Panc1 (cell line): ENCODE results near the gene TEAD2. TPM values are rescaled to one million over a fixed set of nuclear protein-coding genes. Genes with fewer than 3 reads are reported as not detected.
A peak's percentile ranks its signal among the peaks of the same experiment; 100 is the strongest.

Experiments used
- ATAC-seq: fragments of 200-7000 bp; cut with Tn5 transposase; 2 replicates; pipeline ENCODE4 v1.9.1; 2020; ENCODE audit warnings: mild to moderate bottlenecking, moderate library complexity
- BruUV-seq: library from RNA; stranded (reverse); fragments of 400-500 nt; replicated peaks from 2 replicates; lab custom pipeline; 2021; lab: Mats Ljungman, UMichigan
- CTCF ChIA-PET: fragments of 300-600 bp; sonication (Branson Sonifier 250); formaldehyde crosslinking; loops from one replicate; lab custom pipeline; 2022; ENCODE audit warnings: antibody characterized with exemption; lab: Charles Lee
- POLR2A ChIA-PET: fragments of 300-600 bp; sonication (Branson Sonifier 250); formaldehyde crosslinking; loops from one replicate; lab custom pipeline; 2022; ENCODE audit warnings: antibody characterized with exemption; lab: Charles Lee
- DNase-seq: peaks from one replicate; pipeline ENCODE4 v3.0.0-alpha.2; 2010; ENCODE audit warnings: low read depth, low spot score
- H3K27ac ChIP-seq: 2 replicates; pipeline ENCODE4 v1.5.1; 2011; ENCODE audit warnings: mild to moderate bottlenecking, low read length, inconsistent platforms
- H3K27me3 ChIP-seq: fragments of 200-500 bp; sonication (Bioruptor generic); 2 replicates; pipeline ENCODE4 v1.6.0; 2014; ENCODE audit warnings: low read length, inconsistent platforms; ENCODE audit not compliant: control insufficient read depth, insufficient read depth
- H3K36me3 ChIP-seq: fragments of 200-500 bp; sonication (Bioruptor generic); 2 replicates; pipeline ENCODE4 v1.5.1; 2014; ENCODE audit warnings: inconsistent platforms, mild to moderate bottlenecking, low read length, moderate library complexity; ENCODE audit not compliant: control insufficient read depth, insufficient read depth
- H3K4me1 ChIP-seq: 2 replicates; pipeline ENCODE4 v1.5.1; 2011; ENCODE audit warnings: inconsistent platforms, mild to moderate bottlenecking, low read length, moderate library complexity; ENCODE audit not compliant: control insufficient read depth, insufficient read depth
- H3K4me3 ChIP-seq, 2 experiments: 2 replicates each; pipeline ENCODE4 v1.5.1; 2011 to 2012; ENCODE audit warnings: low read depth in 2 of 2, low read length in 2 of 2, mild to moderate bottlenecking in 2 of 2, inconsistent platforms in 1 of 2, moderate library complexity in 1 of 2
- H3K9me3 ChIP-seq: fragments of 200-500 bp; sonication (Bioruptor generic); 2 replicates; pipeline ENCODE4 v1.5.1; 2014; ENCODE audit warnings: low read depth, mild to moderate bottlenecking, inconsistent platforms, low read length, moderate library complexity; ENCODE audit not compliant: control insufficient read depth, insufficient read depth
- POLR2AphosphoS5 ChIP-seq: IDR thresholded peaks from 2 replicates; pipeline ENCODE4 v1.6.1; 2012; ENCODE audit warnings: mild to moderate bottlenecking, low read depth, low read length, moderate library complexity
- REST ChIP-seq, 2 experiments: IDR thresholded peaks; 2 replicates each; pipeline ENCODE4 v1.6.1; 2011 to 2012; ENCODE audit warnings: low read depth in 2 of 2, control low read depth in 1 of 2, low read length in 1 of 2, mild to moderate bottlenecking in 1 of 2, moderate library complexity in 1 of 2; ENCODE audit not compliant: insufficient read depth in 1 of 2
- SIN3A ChIP-seq: IDR thresholded peaks from 2 replicates; pipeline ENCODE4 v1.6.1; 2012; ENCODE audit warnings: low read depth, mild to moderate bottlenecking, low read length, moderate library complexity, borderline replicate concordance; ENCODE audit not compliant: insufficient read depth
- TCF7L2 ChIP-seq: IDR thresholded peaks from 2 replicates; pipeline ENCODE4 v1.6.1; 2011; ENCODE audit warnings: mild to moderate bottlenecking, low read depth, low read length, inconsistent platforms
- in situ Hi-C: cut with HindIII; loops from 2 replicates; pipeline ENCODE4 v1.10.0; 2016; ENCODE audit warnings: low sequenced_read_pairs, low pct_unique_long_range_greater_than_20kb
- intact Hi-C: fragments of 100-400 bp; cut with micrococcal nuclease; formaldehyde crosslinking; loops from one replicate; pipeline ENCODE4 v1.10.0; 2022; ENCODE audit not compliant: unreplicated experiment
- total RNA-seq: library from RNA; stranded (reverse); gene quantifications from one replicate; pipeline ENCODE4 v1.2.1, GENCODE V29; 2021; ENCODE audit not compliant: unreplicated experiment
- TF ChIP-seq, protein P1 (sequence below): fragments of 450-650 bp; IDR thresholded peaks from 2 replicates; pipeline ENCODE4 v1.5.1; 2017; ENCODE audit warnings: mild to moderate bottlenecking

The TEAD2 gene
- total RNA-seq, 1 experiment from 2014 or later = 31.9 TPM

GRCh38 chr19:49339301-49340068 is 22.7 kb downstream of the TEAD2 start:
- Histone ChIP-seq H3K36me3 (no peaks in the 10 kb centered on the region), H3K9me3 (no peaks in the 10 kb centered on the region), H3K4me3 (peak overlapping the region; percentile 33 to 64), H3K27ac (peak overlapping the region; percentile 59), H3K4me1 (peaks cover 3% of the 10 kb centered on the region; the same call in 1 of the 2 replicates), H3K27me3 (no peaks in the 10 kb centered on the region)
- DNase-seq (no peak), ATAC-seq (peak; percentile 93)
- in situ Hi-C loops (no loop called here), intact Hi-C loops (no loop called here)
- ChIA-PET CTCF (interaction anchor here (0.5 to 0.7 kb wide), 4 partner anchors 24 to 140 kb away, joined by 3 to 4 read pairs (median 4); partner anchors contain the start of gene DKKL1), POLR2A (interaction anchor here (0.6 to 0.8 kb wide), 3 partner anchors 21 to 346 kb away, joined by 3 to 7 read pairs (median 6); partner anchors contain the start of genes GFY and RUVBL2)
- TF ChIP-seq POLR2AphosphoS5 = peak; percentile 47
- no peak for TF ChIP-seq TCF7L2
- no TSS peak for BruUV-seq

DNA sequence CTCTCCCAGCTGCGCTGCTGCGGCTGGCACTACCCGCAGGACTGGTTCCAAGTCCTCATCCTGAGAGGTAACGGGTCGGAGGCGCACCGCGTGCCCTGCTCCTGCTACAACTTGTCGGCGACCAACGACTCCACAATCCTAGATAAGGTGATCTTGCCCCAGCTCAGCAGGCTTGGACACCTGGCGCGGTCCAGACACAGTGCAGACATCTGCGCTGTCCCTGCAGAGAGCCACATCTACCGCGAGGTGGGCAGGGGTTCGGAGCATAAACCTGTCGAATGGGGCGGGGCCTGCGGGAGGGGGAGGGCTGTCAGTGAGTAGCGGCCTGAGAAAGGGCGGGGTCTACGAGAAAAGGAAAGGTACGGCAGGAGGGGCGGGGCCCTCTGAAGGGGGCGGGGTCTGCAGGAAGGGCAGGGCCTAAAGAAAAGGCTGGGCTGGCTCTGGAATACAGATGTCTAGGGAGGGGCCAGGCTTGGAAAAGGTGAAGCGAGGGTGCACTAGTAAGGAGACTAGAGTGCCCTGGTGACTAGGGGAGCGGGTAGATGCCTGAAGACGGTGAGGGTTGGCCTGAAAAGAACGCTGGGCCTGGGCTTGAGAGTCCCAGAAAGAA is 23.4 kb downstream of the TEAD2 start:
- Histone ChIP-seq H3K27me3 (no peaks in the 10 kb centered on the region), H3K4me3 (peak overlapping the region; percentile 33 to 64), H3K9me3 (no peaks in the 10 kb centered on the region), H3K27ac (no peak overlapping the region), H3K36me3 (no peaks in the 10 kb centered on the region), H3K4me1 (peaks cover 3% of the 10 kb centered on the region; the same call in 1 of the 2 replicates)
- in situ Hi-C loops (no loop called here), intact Hi-C loops (no loop called here)
- peak; percentile 66 for ATAC-seq
- ChIA-PET CTCF (no interaction called here), POLR2A (no interaction called here)
- TF ChIP-seq POLR2AphosphoS5 (no peak), TCF7L2 (no peak), REST (IDR thresholded peaks at IDR 0.05; ENCODE audit: insufficient read depth in 1 of 2, low read depth in 2 of 2, low read length in 1 of 2) (no peak), SIN3A (no peak)
- TF ChIP-seq, protein P1, sequence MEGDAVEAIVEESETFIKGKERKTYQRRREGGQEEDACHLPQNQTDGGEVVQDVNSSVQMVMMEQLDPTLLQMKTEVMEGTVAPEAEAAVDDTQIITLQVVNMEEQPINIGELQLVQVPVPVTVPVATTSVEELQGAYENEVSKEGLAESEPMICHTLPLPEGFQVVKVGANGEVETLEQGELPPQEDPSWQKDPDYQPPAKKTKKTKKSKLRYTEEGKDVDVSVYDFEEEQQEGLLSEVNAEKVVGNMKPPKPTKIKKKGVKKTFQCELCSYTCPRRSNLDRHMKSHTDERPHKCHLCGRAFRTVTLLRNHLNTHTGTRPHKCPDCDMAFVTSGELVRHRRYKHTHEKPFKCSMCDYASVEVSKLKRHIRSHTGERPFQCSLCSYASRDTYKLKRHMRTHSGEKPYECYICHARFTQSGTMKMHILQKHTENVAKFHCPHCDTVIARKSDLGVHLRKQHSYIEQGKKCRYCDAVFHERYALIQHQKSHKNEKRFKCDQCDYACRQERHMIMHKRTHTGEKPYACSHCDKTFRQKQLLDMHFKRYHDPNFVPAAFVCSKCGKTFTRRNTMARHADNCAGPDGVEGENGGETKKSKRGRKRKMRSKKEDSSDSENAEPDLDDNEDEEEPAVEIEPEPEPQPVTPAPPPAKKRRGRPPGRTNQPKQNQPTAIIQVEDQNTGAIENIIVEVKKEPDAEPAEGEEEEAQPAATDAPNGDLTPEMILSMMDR = no peak
- DNase-seq = no peak
- BruUV-seq = no TSS peak
